ENCODE data around the gene NUP133.

The NUP133 gene

DNA sequence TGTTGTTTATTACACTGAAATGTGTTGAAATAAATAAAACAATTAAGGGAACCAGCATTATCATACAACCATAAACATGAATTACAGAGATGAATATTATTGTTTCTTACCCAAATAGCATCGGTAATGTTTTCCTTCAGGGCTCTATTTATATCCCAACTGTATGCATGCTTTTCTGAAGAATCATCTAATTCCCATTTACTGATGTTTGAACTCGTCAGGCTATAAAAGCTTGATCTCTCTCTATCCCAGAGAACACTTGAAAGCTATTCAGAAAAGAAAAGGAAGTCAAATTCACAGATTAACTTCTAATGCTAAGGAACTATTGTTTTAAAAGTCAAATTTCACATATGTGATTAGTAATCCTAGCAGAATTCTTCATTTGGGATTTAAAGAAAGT is 12.4 kb downstream of the NUP133 start:
- DNase-seq: no peak
- no peak overlapping the region for H3K4me3 ChIP-seq (ENCODE audit: low read depth, low read length)
- H3K4me1 ChIP-seq: no peaks in the 10 kb centered on the region
- no peaks in the 10 kb centered on the region for H3K9me3 ChIP-seq
- no peaks in the 10 kb centered on the region for H3K27me3 ChIP-seq
- H3K36me3 ChIP-seq: peaks cover 80% of the 10 kb centered on the region
- TF ChIP-seq, protein P1, sequence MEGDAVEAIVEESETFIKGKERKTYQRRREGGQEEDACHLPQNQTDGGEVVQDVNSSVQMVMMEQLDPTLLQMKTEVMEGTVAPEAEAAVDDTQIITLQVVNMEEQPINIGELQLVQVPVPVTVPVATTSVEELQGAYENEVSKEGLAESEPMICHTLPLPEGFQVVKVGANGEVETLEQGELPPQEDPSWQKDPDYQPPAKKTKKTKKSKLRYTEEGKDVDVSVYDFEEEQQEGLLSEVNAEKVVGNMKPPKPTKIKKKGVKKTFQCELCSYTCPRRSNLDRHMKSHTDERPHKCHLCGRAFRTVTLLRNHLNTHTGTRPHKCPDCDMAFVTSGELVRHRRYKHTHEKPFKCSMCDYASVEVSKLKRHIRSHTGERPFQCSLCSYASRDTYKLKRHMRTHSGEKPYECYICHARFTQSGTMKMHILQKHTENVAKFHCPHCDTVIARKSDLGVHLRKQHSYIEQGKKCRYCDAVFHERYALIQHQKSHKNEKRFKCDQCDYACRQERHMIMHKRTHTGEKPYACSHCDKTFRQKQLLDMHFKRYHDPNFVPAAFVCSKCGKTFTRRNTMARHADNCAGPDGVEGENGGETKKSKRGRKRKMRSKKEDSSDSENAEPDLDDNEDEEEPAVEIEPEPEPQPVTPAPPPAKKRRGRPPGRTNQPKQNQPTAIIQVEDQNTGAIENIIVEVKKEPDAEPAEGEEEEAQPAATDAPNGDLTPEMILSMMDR (IDR thresholded peaks at IDR 0.05; ENCODE audit: low read depth, low read length): no peak

GRCh38 chr1:229487181-229487580 is 21.0 kb downstream of the NUP133 start:
- Histone ChIP-seq H3K9me3 (no peaks in the 10 kb centered on the region), H3K4me1 (no peaks in the 10 kb centered on the region), H3K27me3 (no peaks in the 10 kb centered on the region), H3K36me3 (peaks cover 63% of the 10 kb centered on the region), H3K4me3 (ENCODE audit: low read depth, low read length) (no peak overlapping the region)
- TF ChIP-seq, protein P1 (IDR thresholded peaks at IDR 0.05; ENCODE audit: low read depth, low read length): no peak
- DNase-seq: no peak

GRCh38 chr1:229485318-229485717 is 22.8 kb downstream of the NUP133 start:
- peaks cover 67% of the 10 kb centered on the region for H3K36me3 ChIP-seq
- TF ChIP-seq, protein P1 (IDR thresholded peaks at IDR 0.05; ENCODE audit: low read depth, low read length): no peak
- no peaks in the 10 kb centered on the region for H3K9me3 ChIP-seq
- no peaks in the 10 kb centered on the region for H3K27me3 ChIP-seq
- no peak overlapping the region for H3K4me3 ChIP-seq (ENCODE audit: low read depth, low read length)
- no peaks in the 10 kb centered on the region for H3K4me1 ChIP-seq
- DNase-seq: no peak

- TF ChIP-seq, protein P1 (IDR thresholded peaks at IDR 0.05; ENCODE audit: low read depth, low read length): no peak
- Histone ChIP-seq H3K36me3 (peaks cover 62% of the 10 kb centered on the region), H3K27me3 (no peaks in the 10 kb centered on the region), H3K9me3 (no peaks in the 10 kb centered on the region), H3K4me3 (ENCODE audit: low read depth, low read length) (no peak overlapping the region), H3K4me1 (no peaks in the 10 kb centered on the region)
- no peak for DNase-seq
These were observed 25.6 kb downstream of the NUP133 start for GRCh38 chr1:229482511-229482910.

DNA sequence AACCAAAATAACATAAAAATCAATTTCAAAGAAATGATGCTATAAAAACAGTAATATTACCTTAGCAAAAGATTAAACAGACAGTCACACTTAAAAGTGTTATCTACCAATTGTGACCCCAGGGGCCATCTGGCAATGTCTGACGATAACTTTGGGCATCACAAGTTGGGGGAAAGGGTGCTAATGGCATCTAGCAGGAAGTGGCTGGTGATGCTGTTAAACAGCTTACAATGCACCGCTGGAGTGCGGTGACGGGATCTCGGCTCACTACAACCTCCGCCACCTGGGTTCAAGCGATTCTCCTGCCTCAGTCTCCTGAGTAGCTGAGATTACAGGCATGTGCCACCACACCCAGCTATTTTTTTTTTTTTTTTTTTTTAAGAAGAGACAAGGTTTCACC is 27.6 kb downstream of the NUP133 start:
- Histone ChIP-seq H3K4me3 (ENCODE audit: low read depth, low read length) (no peak overlapping the region), H3K36me3 (peaks cover 60% of the 10 kb centered on the region), H3K27me3 (no peaks in the 10 kb centered on the region), H3K4me1 (no peaks in the 10 kb centered on the region), H3K9me3 (no peaks in the 10 kb centered on the region)
- TF ChIP-seq, protein P1 (IDR thresholded peaks at IDR 0.05; ENCODE audit: low read depth, low read length): no peak
- peak; percentile 27 for DNase-seq

DNA sequence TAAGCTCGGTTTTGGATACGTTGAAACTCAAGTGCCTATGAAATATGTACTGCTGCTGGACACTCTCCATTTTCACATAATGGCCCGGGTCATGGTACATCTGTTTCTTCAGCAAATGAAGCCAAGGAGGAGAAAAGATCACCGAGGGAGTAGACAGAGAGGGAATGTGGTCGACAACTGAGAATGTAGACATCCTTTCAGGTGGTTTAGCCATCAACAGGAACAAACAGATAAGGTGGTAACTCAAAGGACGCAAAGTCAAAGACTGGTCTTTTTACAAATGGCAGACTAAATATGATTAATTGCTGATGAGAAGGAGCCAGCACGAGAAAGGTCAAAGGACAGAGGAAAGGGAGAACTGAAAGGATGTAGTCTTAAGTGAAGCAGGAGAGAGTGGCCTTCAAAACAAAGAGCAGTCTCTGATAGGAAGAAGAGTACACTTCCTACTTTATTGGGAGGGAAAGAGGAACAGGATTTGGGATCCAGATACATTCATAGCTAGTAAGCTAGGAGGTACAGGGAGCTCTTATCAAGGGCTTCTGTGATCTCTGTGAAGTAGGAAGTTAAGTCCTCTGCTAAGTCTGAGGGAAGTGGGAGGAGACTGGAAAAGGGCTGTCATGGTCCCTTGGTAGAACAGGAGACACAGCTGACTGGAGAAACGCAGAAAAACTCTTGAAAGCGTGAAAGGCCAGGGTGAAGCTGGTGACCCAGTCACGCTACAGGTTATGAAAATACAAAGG is 28.3 kb downstream of the NUP133 start:
- H3K4me1 ChIP-seq: no peaks in the 10 kb centered on the region
- TF ChIP-seq, protein P1 (IDR thresholded peaks at IDR 0.05; ENCODE audit: low read depth, low read length): no peak
- H3K9me3 ChIP-seq: no peaks in the 10 kb centered on the region
- no peak overlapping the region for H3K4me3 ChIP-seq (ENCODE audit: low read depth, low read length)
- H3K27me3 ChIP-seq: no peaks in the 10 kb centered on the region
- H3K36me3 ChIP-seq: peaks cover 59% of the 10 kb centered on the region
- no peak for DNase-seq
